K562 (cell line): Measurements from ENCODE around the gene CYB5D1. TPM values are rescaled to one million over a fixed set of nuclear protein-coding genes. Genes with fewer than 3 reads are reported as not detected.

ENCODE experiments used
- ATAC-seq: fragments of 200-7000 bp; cut with Tn5 transposase; 3 replicates; pipeline ENCODE4 v1.9.1; 2020; ENCODE audit warnings: moderate library complexity
- BruUV-seq: library from RNA; stranded (reverse); fragments of 400-500 nt; replicated peaks from 2 replicates; lab custom pipeline; 2021; lab: Mats Ljungman, UMichigan
- CTCF ChIA-PET: fragments of 300-600 bp; formaldehyde crosslinking; extraction: SDS; loops from one replicate; lab custom pipeline; 2021; ENCODE audit warnings: low intra/inter-chr PET ratio; lab: Yijun Ruan, JAX
- POLR2A ChIA-PET: fragments of 300-600, 350-650 bp; sonication (Branson Sonifier 250); formaldehyde crosslinking; extraction: SDS; loops from one replicate; lab custom pipeline; 2021; ENCODE audit warnings: antibody characterized with exemption, inconsistent platforms; lab: Yijun Ruan, JAX
- DNase-seq, 4 experiments: peaks; one replicate each; pipeline versions ENCODE4 v3.0.0 to v3.0.0-alpha.2; 2011 to 2018; ENCODE audit warnings: low spot score in 3 of 4, mixed read lengths in 3 of 4; ENCODE audit errors: extremely low read depth in 1 of 4
- FAIRE-seq: peaks from 2 replicates; lab custom pipeline; 2011; peaks lifted over from hg19 to GRCh38; lab: Jason Lieb, UNC
- H2AFZ ChIP-seq: 2 replicates; pipeline ENCODE4 v1.6.0; 2011; ENCODE audit warnings: low read depth, low read length, control low read depth, inconsistent platforms
- H3K27ac ChIP-seq: fragments of 200-600 bp; 3 replicates; pipeline ENCODE4 v1.8.0; 2011; ENCODE audit warnings: low read depth, mild to moderate bottlenecking, control low read depth, inconsistent platforms, low read length, moderate library complexity, mixed read lengths; ENCODE audit errors: extremely low read depth
- H3K27me3 ChIP-seq, 2 experiments: fragments of 300-600 bp in 1 of 2; 2 replicates in 1 of 2; 3 replicates in 1 of 2; pipeline versions ENCODE4 v1.6.0 to v1.8.0; 2011; ENCODE audit warnings: inconsistent platforms in 2 of 2, low read length in 2 of 2, mild to moderate bottlenecking in 1 of 2, mixed read lengths in 1 of 2, moderate library complexity in 1 of 2; ENCODE audit not compliant: control insufficient read depth in 2 of 2, insufficient read depth in 2 of 2
- H3K36me3 ChIP-seq: fragments of 300-600 bp; 3 replicates; pipeline ENCODE4 v1.8.0; 2011; ENCODE audit warnings: mild to moderate bottlenecking, low read length, inconsistent platforms; ENCODE audit not compliant: control insufficient read depth, insufficient read depth
- H3K4me1 ChIP-seq, 2 experiments: fragments of 200-600 bp in 1 of 2; replicated peaks in 1 of 2; 2 replicates in 1 of 2; 3 replicates in 1 of 2; pipeline versions ENCODE4 v1.5.1 to v1.8.0; 2011; ENCODE audit warnings: inconsistent platforms in 2 of 2, low read length in 2 of 2, mild to moderate bottlenecking in 1 of 2, mixed read lengths in 1 of 2, moderate library complexity in 1 of 2; ENCODE audit not compliant: control insufficient read depth in 2 of 2, insufficient read depth in 2 of 2
- H3K4me2 ChIP-seq: 2 replicates; pipeline ENCODE4 v1.6.1; 2011; ENCODE audit warnings: low read length, control low read depth, inconsistent platforms, mixed read lengths; ENCODE audit not compliant: insufficient read depth
- H3K4me3 ChIP-seq: fragments of 200-600 bp; sonication (generic), shearing (Covaris generic); 2 replicates; pipeline ENCODE4 v1.5.1; 2016; ENCODE audit warnings: control low read depth, inconsistent platforms
- H3K79me2 ChIP-seq: fragments of 200-600 bp; 3 replicates; pipeline ENCODE4 v1.8.0; 2011; ENCODE audit warnings: low read length, inconsistent platforms; ENCODE audit not compliant: control insufficient read depth, insufficient read depth
- H3K9ac ChIP-seq, 2 experiments: 2 replicates each; pipeline versions ENCODE4 v1.6.0 to v1.6.1; 2011; ENCODE audit warnings: low read depth in 2 of 2, low read length in 2 of 2, control low read depth in 1 of 2, inconsistent platforms in 1 of 2, mild to moderate bottlenecking in 1 of 2, mixed read lengths in 1 of 2; ENCODE audit not compliant: insufficient read depth in 1 of 2
- H3K9me1 ChIP-seq: one replicate; pipeline ENCODE4 v1.6.0; 2011; ENCODE audit warnings: inconsistent platforms, mild to moderate bottlenecking, low read length, moderate library complexity; ENCODE audit not compliant: control insufficient read depth, insufficient read depth
- H3K9me3 ChIP-seq: replicated peaks from 2 replicates; pipeline ENCODE4 v1.5.1; 2011; ENCODE audit warnings: low read depth, low read length, inconsistent platforms; ENCODE audit not compliant: control insufficient read depth, insufficient read depth
- H4K20me1 ChIP-seq: replicated peaks from 2 replicates; pipeline ENCODE4 v1.6.1; 2011; ENCODE audit warnings: low read length, inconsistent platforms, mixed read lengths; ENCODE audit not compliant: control insufficient read depth, insufficient read depth
- E2F8 ChIP-seq: fragments of 450-650 bp; IDR thresholded peaks from 2 replicates; pipeline ENCODE4 v1.7.1; 2018; ENCODE audit warnings: mild to moderate bottlenecking, low read depth; ENCODE audit not compliant: partially characterized antibody
- RBFOX2 ChIP-seq: fragments of 200-400 bp; formaldehyde crosslinking; IDR thresholded peaks from 2 replicates; pipeline ENCODE4 v1.6.1; 2017; ENCODE audit warnings: low read depth, mild to moderate bottlenecking, low read length, moderate library complexity
- ZBTB40 ChIP-seq, 2 experiments: fragments of 450-650 bp in 1 of 2; sonication (generic) in 1 of 2; formaldehyde crosslinking in 1 of 2; IDR thresholded peaks; 2 replicates each; pipeline versions ENCODE4 v1.7.1 to v1.9.0; 2016 to 2022; ENCODE audit warnings: inconsistent platforms in 1 of 2, mild to moderate bottlenecking in 1 of 2, missing genetic modification reagents in 1 of 2
- ZNF696 ChIP-seq: fragments of 250-450 bp; sonication (Bioruptor Pico); conservative IDR thresholded peaks from 2 replicates; pipeline ENCODE4 v1.4.0; 2020; ENCODE audit warnings: mild to moderate bottlenecking, moderate library complexity
- WGBS: fragments of 100-300 bp; shearing (Covaris generic); methylation state at CpG from one replicate; pipeline ENCODE4 v1.1.6; 2016; ENCODE audit warnings: low coverage, mixed read lengths; ENCODE audit not compliant: insufficient coverage; ENCODE audit errors: missing lambda C conversion rate; 5-methylcytosine and 5-hydroxymethylcytosine counted together
- in situ Hi-C: fragments of 300-500 bp; cut with MboI; formaldehyde crosslinking; loops from 4 replicates; pipeline ENCODE4 v1.15.0; 2018; ENCODE audit warnings: inconsistent platforms, mixed read lengths
- intact Hi-C: fragments of 100-400 bp; cut with micrococcal nuclease; formaldehyde crosslinking; loops from 2 replicates; pipeline ENCODE4 v1.14.2; 2022
- polyA plus RNA-seq, 8 experiments: library from polyadenylated mRNA; depleted of rRNA in 4 of 8; stranded (reverse) in 5 of 8; unstranded in 3 of 8; fragments of >200 nt; fragmentation: Nextera tagmentation in 2 of 8; fragmentation: Illumina TruSeq in 1 of 8; extraction: Ambion mirVana in 2 of 8; extraction: Trizol in 1 of 8; gene quantifications; 2 replicates each; pipeline versions ENCODE4 v1.2.1 to v1.2.3, GENCODE V29; 2011 to 2014; ENCODE audit warnings: inconsistent platforms in 1 of 8, missing spikeins in 1 of 8
- total RNA-seq, 7 experiments: library from RNA; depleted of rRNA in 6 of 7; stranded (reverse); fragments of >200 nt in 6 of 7; fragmentation: Illumina TruSeq in 2 of 7; extraction: Trizol in 2 of 7; gene quantifications; 2 replicates each; pipeline versions ENCODE4 v1.2.1 to v1.2.3, GENCODE V29; 2011 to 2021; ENCODE audit warnings: low replicate concordance in 1 of 7

Gene CYB5D1
- total and polyA plus RNA-seq, 9 of the 15 experiments (the other 6 are each of a cell fraction or from before 2014, with no cell fraction given): 2.4 to 7.9 (median 5.7) TPM

- no peak overlapping the region for H3K4me3 ChIP-seq
- peaks cover 5 to 38% of the 10 kb centered on the region in 2 experiments; a peak in 3 of 5 replicates for H3K4me1 ChIP-seq
- H3K9me1 ChIP-seq: no peaks in the 10 kb centered on the region
- in situ Hi-C loops (no loop called here), intact Hi-C loops (loop anchor here (10.0 kb wide), 1 partner anchor 107 kb away; no protein-coding TSS in a partner anchor)
- peaks cover 56% of the 10 kb centered on the region; the same call in 2 of the 3 replicates for H3K36me3 ChIP-seq
- FAIRE-seq: no peak
- CTCF ChIA-PET: interaction anchor here (0.6 to 1.3 kb wide), 2 partner anchors 29 to 108 kb away, joined by 3 to 8 read pairs; no protein-coding TSS in a partner anchor
- no peaks in the 10 kb centered on the region for H3K27me3 ChIP-seq
- no peak overlapping the region for H3K9ac ChIP-seq
- peaks cover 6% of the 10 kb centered on the region; the same call in 1 of the 3 replicates for H3K79me2 ChIP-seq
- H3K9me3 ChIP-seq: no peaks in the 10 kb centered on the region
- H3K4me2 ChIP-seq: no peak overlapping the region
- no peak overlapping the region for H2AFZ ChIP-seq
- DNase-seq: peak; percentile 51 to 64 (median 54)
- H3K27ac ChIP-seq: no peak overlapping the region
- 92% methylated on average over 17 of the region's 60 CpGs for WGBS
- POLR2A ChIA-PET: interaction anchor here (1.0 to 1.1 kb wide), 2 partner anchors 10 to 19 kb away, joined by 4 read pairs; no protein-coding TSS in a partner anchor
- BruUV-seq: no TSS peak
- no peaks in the 10 kb centered on the region for H4K20me1 ChIP-seq
- ATAC-seq: peak; percentile 61
- TF ChIP-seq E2F8: no peak
- TF ChIP-seq RBFOX2: peak; percentile 62
- no peak for TF ChIP-seq ZBTB40 (IDR thresholded peaks at IDR 0.05)
- TF ChIP-seq ZBTB40 (CRISPR knock-in tag; IDR thresholded peaks at IDR 0.05): no peak
- no peak for TF ChIP-seq ZNF696
These were observed 6.2 kb upstream of the CYB5D1 start for GRCh38 chr17:7851438-7852261.
